ENCODE data around the gene TIMM50. TPM values are rescaled to one million over a fixed set of nuclear protein-coding genes. Genes with fewer than 3 reads are reported as not detected.
A peak's percentile ranks its signal among the peaks of the same experiment; 100 is the strongest.

TIMM50 gene
- total RNA-seq, 5 donors from 2014 or later (not counting 1 experiment from before 2014, with no cell fraction given), result 50.5 to 53.7 (median 53.0) TPM

GRCh38 chr19:39508629-39509028 lies 28.0 kb downstream of the TIMM50 start:
- H3K27me3 ChIP-seq (replicated peaks in 1 of 2; ENCODE audit: control insufficient read depth in 2 of 2, extremely low read depth in 1 of 2, insufficient read depth in 2 of 2, low read length in 1 of 2), result peaks cover 3 to 72% of the 10 kb centered on the region in 2 experiments
- Mint-ChIP-seq H3K4me3 (peak overlapping the region in 1 of 3 donors; percentile 82), H3K27me3 (peaks cover 46 to 64% of the 10 kb centered on the region in 2 donors), H3K9me3 (no peaks in the 10 kb centered on the region), H3K27ac (no peak overlapping the region), H3K4me1 (peaks cover 12 to 28% (median 18%) of the 10 kb centered on the region in 3 donors), H3K36me3 (no peaks in the 10 kb centered on the region)
- ATAC-seq (replicated peaks in 1 of 4) (no peak), DNase-seq (no peak)
- H3K4me1 ChIP-seq (ENCODE audit: control insufficient read depth in 1 of 2, extremely low read depth in 1 of 2, insufficient read depth in 2 of 2, low read length in 2 of 2), result peaks cover 0 to 17% of the 10 kb centered on the region in 2 experiments
- ChIA-PET CTCF (no interaction called here), POLR2A (no interaction called here)
- H3K27ac ChIP-seq (ENCODE audit: low read length), result no peak overlapping the region
- H3K36me3 ChIP-seq (ENCODE audit: control insufficient read depth in 2 of 2, extremely low read depth in 1 of 2, insufficient read depth in 1 of 2, low read length in 1 of 2), result no peaks in the 10 kb centered on the region
- 86% methylated on average over 5 of the region's 9 CpGs for WGBS (ENCODE audit: insufficient coverage)
- H3K4me3 ChIP-seq (ENCODE audit: control insufficient read depth in 1 of 2, extremely low read depth in 1 of 2, low read length in 1 of 2), result no peak overlapping the region
- no peaks in the 10 kb centered on the region for H3K9me3 ChIP-seq

GRCh38 chr19:39509233-39509632 lies 28.6 kb downstream of the TIMM50 start:
- Histone ChIP-seq H3K36me3 (ENCODE audit: control insufficient read depth in 2 of 2, extremely low read depth in 1 of 2, insufficient read depth in 1 of 2, low read length in 1 of 2) (no peaks in the 10 kb centered on the region), H3K27ac (ENCODE audit: low read length) (no peak overlapping the region), H3K9me3 (no peaks in the 10 kb centered on the region), H3K27me3 (replicated peaks in 1 of 2; ENCODE audit: control insufficient read depth in 2 of 2, extremely low read depth in 1 of 2, insufficient read depth in 2 of 2, low read length in 1 of 2) (peaks cover 6 to 72% of the 10 kb centered on the region in 2 experiments), H3K4me1 (ENCODE audit: control insufficient read depth in 1 of 2, extremely low read depth in 1 of 2, insufficient read depth in 2 of 2, low read length in 2 of 2) (peaks cover 0 to 17% of the 10 kb centered on the region in 2 experiments), H3K4me3 (ENCODE audit: control insufficient read depth in 1 of 2, extremely low read depth in 1 of 2, low read length in 1 of 2) (no peak overlapping the region)
- WGBS (ENCODE audit: insufficient coverage), result no CpG with 5 or more reads among the region's 2 CpGs
- H3K4me3 Mint-ChIP-seq, result no peak overlapping the region
- no peaks in the 10 kb centered on the region for H3K9me3 Mint-ChIP-seq
- POLR2A ChIA-PET, result no interaction called here
- CTCF ChIA-PET, result no interaction called here
- peaks cover 47 to 64% of the 10 kb centered on the region in 2 donors for H3K27me3 Mint-ChIP-seq
- H3K36me3 Mint-ChIP-seq, result no peaks in the 10 kb centered on the region
- no peak for ATAC-seq (replicated peaks in 1 of 4)
- no peak overlapping the region for H3K27ac Mint-ChIP-seq
- no peak for DNase-seq
- H3K4me1 Mint-ChIP-seq, result peaks cover 12 to 23% (median 18%) of the 10 kb centered on the region in 3 donors

- Histone ChIP-seq H3K4me1 (ENCODE audit: control insufficient read depth in 1 of 2, extremely low read depth in 1 of 2, insufficient read depth in 2 of 2, low read length in 2 of 2) (peaks cover 6 to 17% of the 10 kb centered on the region in 2 experiments), H3K27me3 (replicated peaks in 1 of 2; ENCODE audit: control insufficient read depth in 2 of 2, extremely low read depth in 1 of 2, insufficient read depth in 2 of 2, low read length in 1 of 2) (peaks cover 13 to 73% of the 10 kb centered on the region in 2 experiments), H3K36me3 (ENCODE audit: control insufficient read depth in 2 of 2, extremely low read depth in 1 of 2, insufficient read depth in 1 of 2, low read length in 1 of 2) (no peaks in the 10 kb centered on the region), H3K27ac (ENCODE audit: low read length) (no peak overlapping the region), H3K9me3 (no peaks in the 10 kb centered on the region), H3K4me3 (ENCODE audit: control insufficient read depth in 1 of 2, extremely low read depth in 1 of 2, low read length in 1 of 2) (no peak overlapping the region)
- DNase-seq (no peak), ATAC-seq (replicated peaks in 1 of 4) (no peak)
- CTCF ChIA-PET, result no interaction called here
- no peaks in the 10 kb centered on the region for H3K36me3 Mint-ChIP-seq
- POLR2A ChIA-PET, result no interaction called here
- no peaks in the 10 kb centered on the region for H3K9me3 Mint-ChIP-seq
- H3K27me3 Mint-ChIP-seq, result peaks cover 41 to 61% of the 10 kb centered on the region in 2 donors
- WGBS (ENCODE audit: insufficient coverage), result 17% methylated on average over 1 of the region's 2 CpGs
- H3K27ac Mint-ChIP-seq, result no peak overlapping the region
- H3K4me1 Mint-ChIP-seq, result peaks cover 14 to 19% (median 17%) of the 10 kb centered on the region in 3 donors
- no peak overlapping the region for H3K4me3 Mint-ChIP-seq
These were observed 32.4 kb downstream of the TIMM50 start for GRCh38 chr19:39512988-39513387.

- peaks cover 13 to 15% (median 14%) of the 10 kb centered on the region in 3 donors for H3K4me1 Mint-ChIP-seq
- 4% methylated on average over 56 of the region's 56 CpGs for WGBS (ENCODE audit: insufficient coverage)
- H3K27me3 Mint-ChIP-seq, result peaks cover 31 to 52% of the 10 kb centered on the region in 2 donors
- Histone ChIP-seq H3K4me3 (ENCODE audit: control insufficient read depth in 1 of 2, extremely low read depth in 1 of 2, low read length in 1 of 2) (peak within 1 kb of the TSS; percentile 35 to 63), H3K4me1 (ENCODE audit: control insufficient read depth in 1 of 2, extremely low read depth in 1 of 2, insufficient read depth in 2 of 2, low read length in 2 of 2) (peaks cover 6 to 17% of the 10 kb centered on the region in 2 experiments), H3K27ac (ENCODE audit: low read length) (no peak within 1 kb of the TSS), H3K9me3 (no peaks in the 10 kb centered on the region), H3K36me3 (ENCODE audit: control insufficient read depth in 2 of 2, extremely low read depth in 1 of 2, insufficient read depth in 1 of 2, low read length in 1 of 2) (no peaks in the 10 kb centered on the region), H3K27me3 (replicated peaks in 1 of 2; ENCODE audit: control insufficient read depth in 2 of 2, extremely low read depth in 1 of 2, insufficient read depth in 2 of 2, low read length in 1 of 2) (peaks cover 10 to 74% of the 10 kb centered on the region in 2 experiments)
- no peaks in the 10 kb centered on the region for H3K9me3 Mint-ChIP-seq
- ATAC-seq (replicated peaks in 1 of 4) (peak; percentile 63 to 78 (median 72)), DNase-seq (peak in 11 of 35 experiments; percentile 10 to 43 (median 23))
- no peaks in the 10 kb centered on the region for H3K36me3 Mint-ChIP-seq
- ChIA-PET CTCF (no interaction called here), POLR2A (no interaction called here)
- peak within 1 kb of the TSS; percentile 68 to 83 (median 75) for H3K4me3 Mint-ChIP-seq
- H3K27ac Mint-ChIP-seq, result no peak within 1 kb of the TSS
These were observed 34.4 kb downstream of the TIMM50 start, which contains the start of gene SELENOV for GRCh38 chr19:39514840-39515550. Gene SELENOV, plus strand, starts transcription at chr19:39515139. Its CDS starts 74 bp downstream, at chr19:39515213.

GRCh38 chr19:39515551-39516191 lies 35.0 kb downstream of the TIMM50 start:
- 9% methylated on average over 31 of the region's 44 CpGs for WGBS (ENCODE audit: insufficient coverage)
- H3K27me3 ChIP-seq (replicated peaks in 1 of 2; ENCODE audit: control insufficient read depth in 2 of 2, extremely low read depth in 1 of 2, insufficient read depth in 2 of 2, low read length in 1 of 2), result peaks cover 10 to 74% of the 10 kb centered on the region in 2 experiments
- Mint-ChIP-seq H3K4me3 (peak overlapping the region; percentile 67 to 83 (median 75)), H3K9me3 (no peaks in the 10 kb centered on the region), H3K27me3 (peaks cover 31 to 49% of the 10 kb centered on the region in 2 donors), H3K36me3 (no peaks in the 10 kb centered on the region), H3K4me1 (peaks cover 13 to 15% (median 14%) of the 10 kb centered on the region in 3 donors), H3K27ac (no peak overlapping the region)
- no peaks in the 10 kb centered on the region for H3K9me3 ChIP-seq
- no peak overlapping the region for H3K27ac ChIP-seq (ENCODE audit: low read length)
- ChIA-PET POLR2A (no interaction called here), CTCF (interaction anchor here in 1 of 2 donors (0.8 kb wide), 1 partner anchor 17 kb away, joined by 3 read pairs; the partner anchor contains the start of gene EID2B)
- DNase-seq (peak in 7 of 35 experiments; percentile 11 to 37 (median 25)), ATAC-seq (replicated peaks in 1 of 4) (peak; percentile 36 to 72 (median 58))
- peaks cover 6 to 17% of the 10 kb centered on the region in 2 experiments for H3K4me1 ChIP-seq (ENCODE audit: control insufficient read depth in 1 of 2, extremely low read depth in 1 of 2, insufficient read depth in 2 of 2, low read length in 2 of 2)
- H3K36me3 ChIP-seq (ENCODE audit: control insufficient read depth in 2 of 2, extremely low read depth in 1 of 2, insufficient read depth in 1 of 2, low read length in 1 of 2), result no peaks in the 10 kb centered on the region
- peak overlapping the region; percentile 35 to 63 for H3K4me3 ChIP-seq (ENCODE audit: control insufficient read depth in 1 of 2, extremely low read depth in 1 of 2, low read length in 1 of 2)

- H3K4me1 ChIP-seq (ENCODE audit: control insufficient read depth in 1 of 2, extremely low read depth in 1 of 2, insufficient read depth in 2 of 2, low read length in 2 of 2), result peaks cover 6 to 17% of the 10 kb centered on the region in 2 experiments
- H3K9me3 ChIP-seq, result no peaks in the 10 kb centered on the region
- ChIA-PET CTCF (interaction anchor here in 1 of 2 donors (0.8 kb wide), 1 partner anchor 17 kb away, joined by 3 read pairs; the partner anchor contains the start of gene EID2B), POLR2A (interaction anchor here in 1 of 2 donors (0.7 kb wide), 1 partner anchor 752 kb away, joined by 4 read pairs; no protein-coding TSS in a partner anchor)
- DNase-seq, result no peak
- peaks cover 31 to 49% of the 10 kb centered on the region in 2 donors for H3K27me3 Mint-ChIP-seq
- H3K4me1 Mint-ChIP-seq, result peaks cover 13 to 15% (median 14%) of the 10 kb centered on the region in 3 donors
- ATAC-seq (replicated peaks in 1 of 4), result no peak
- no peaks in the 10 kb centered on the region for H3K36me3 ChIP-seq (ENCODE audit: control insufficient read depth in 2 of 2, extremely low read depth in 1 of 2, insufficient read depth in 1 of 2, low read length in 1 of 2)
- no peaks in the 10 kb centered on the region for H3K36me3 Mint-ChIP-seq
- peak overlapping the region; percentile 65 to 83 (median 67) for H3K4me3 Mint-ChIP-seq
- H3K27me3 ChIP-seq (replicated peaks in 1 of 2; ENCODE audit: control insufficient read depth in 2 of 2, extremely low read depth in 1 of 2, insufficient read depth in 2 of 2, low read length in 1 of 2), result peaks cover 10 to 73% of the 10 kb centered on the region in 2 experiments
- no peaks in the 10 kb centered on the region for H3K9me3 Mint-ChIP-seq
- no peak overlapping the region for H3K27ac Mint-ChIP-seq
- WGBS (ENCODE audit: insufficient coverage), result 46% methylated on average over 4 of the region's 6 CpGs
- H3K4me3 ChIP-seq (ENCODE audit: control insufficient read depth in 1 of 2, extremely low read depth in 1 of 2, low read length in 1 of 2), result no peak overlapping the region
- H3K27ac ChIP-seq (ENCODE audit: low read length), result no peak overlapping the region
These were observed 35.6 kb downstream of the TIMM50 start for GRCh38 chr19:39516270-39516669.
